ENCODE data around the gene SPTAN1. TPM values are rescaled to one million over a fixed set of nuclear protein-coding genes. Genes with fewer than 3 reads are reported as not detected.
"Not testable (repeated sequence)": the region's sequence is repeated elsewhere in the genome, so short reads cannot be mapped to it uniquely, and the experiment has no call there.

The SPTAN1 gene
- total RNA-seq, 4 donors from 2014 or later, result 189 to 307 (median 278) TPM

DNA sequence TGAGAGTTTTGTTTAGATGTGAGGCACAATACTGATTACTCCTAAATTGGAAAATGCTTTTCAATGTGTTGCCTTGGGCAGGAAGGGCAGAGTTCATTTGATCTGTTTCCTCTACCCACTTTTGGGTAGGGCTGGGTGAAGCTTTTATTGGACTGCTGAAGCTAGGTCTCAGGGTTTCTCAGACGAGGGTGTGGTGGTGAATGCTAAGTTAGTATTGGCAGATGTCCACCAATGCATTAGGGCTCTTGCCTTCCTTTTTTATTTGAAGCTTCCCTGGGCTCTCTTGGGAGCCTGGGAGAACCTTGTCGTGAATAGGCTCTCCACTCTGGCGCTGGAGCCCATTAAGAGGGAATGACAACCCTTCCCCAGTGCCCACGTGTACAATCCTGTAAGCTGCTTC lies 23.1 kb downstream of the SPTAN1 start:
- Histone ChIP-seq H3K36me3 (peaks cover 67 to 70% of the 10 kb centered on the region in 2 donors), H3K4me1 (no peaks in the 10 kb centered on the region), H3K4me3 (replicated peaks in 1 of 3) (no peak overlapping the region), H3K27ac (no peak overlapping the region), H3K9me3 (no peaks in the 10 kb centered on the region), H3K27me3 (no peaks in the 10 kb centered on the region)
- WGBS, 2 donors, result 55 to 76% methylated on average over 4 of the region's 4 CpGs
- no peak for DNase-seq
- TF ChIP-seq POLR2A (IDR thresholded peaks at IDR 0.05), result no peak
- TF ChIP-seq, protein P1, sequence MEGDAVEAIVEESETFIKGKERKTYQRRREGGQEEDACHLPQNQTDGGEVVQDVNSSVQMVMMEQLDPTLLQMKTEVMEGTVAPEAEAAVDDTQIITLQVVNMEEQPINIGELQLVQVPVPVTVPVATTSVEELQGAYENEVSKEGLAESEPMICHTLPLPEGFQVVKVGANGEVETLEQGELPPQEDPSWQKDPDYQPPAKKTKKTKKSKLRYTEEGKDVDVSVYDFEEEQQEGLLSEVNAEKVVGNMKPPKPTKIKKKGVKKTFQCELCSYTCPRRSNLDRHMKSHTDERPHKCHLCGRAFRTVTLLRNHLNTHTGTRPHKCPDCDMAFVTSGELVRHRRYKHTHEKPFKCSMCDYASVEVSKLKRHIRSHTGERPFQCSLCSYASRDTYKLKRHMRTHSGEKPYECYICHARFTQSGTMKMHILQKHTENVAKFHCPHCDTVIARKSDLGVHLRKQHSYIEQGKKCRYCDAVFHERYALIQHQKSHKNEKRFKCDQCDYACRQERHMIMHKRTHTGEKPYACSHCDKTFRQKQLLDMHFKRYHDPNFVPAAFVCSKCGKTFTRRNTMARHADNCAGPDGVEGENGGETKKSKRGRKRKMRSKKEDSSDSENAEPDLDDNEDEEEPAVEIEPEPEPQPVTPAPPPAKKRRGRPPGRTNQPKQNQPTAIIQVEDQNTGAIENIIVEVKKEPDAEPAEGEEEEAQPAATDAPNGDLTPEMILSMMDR (IDR thresholded peaks at IDR 0.05), result no peak
- intact Hi-C loops (cut with DNase I), result no loop called here

DNA sequence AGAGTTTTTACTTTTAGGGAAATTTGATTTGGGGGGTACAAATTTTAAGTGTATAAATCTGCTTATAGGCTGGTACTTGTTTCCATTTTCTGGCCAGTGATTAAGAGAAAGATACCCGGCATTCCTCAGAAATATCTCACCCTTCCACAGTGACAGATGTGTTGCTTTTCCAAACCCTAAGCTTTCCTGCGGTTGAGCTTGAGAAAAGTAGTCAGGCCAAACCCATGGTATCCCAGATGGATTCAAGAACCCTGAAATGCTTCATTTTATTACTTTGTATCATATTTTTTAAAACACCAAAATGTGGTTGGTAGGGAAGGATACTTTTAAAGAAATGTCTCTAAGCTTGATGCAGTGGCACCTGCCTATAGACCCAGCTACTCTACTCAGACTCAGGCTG lies 23.5 kb downstream of the SPTAN1 start:
- Histone ChIP-seq H3K27ac (no peak overlapping the region), H3K36me3 (peaks cover 68 to 74% of the 10 kb centered on the region in 2 donors), H3K4me3 (replicated peaks in 1 of 3) (no peak overlapping the region), H3K4me1 (no peaks in the 10 kb centered on the region), H3K9me3 (no peaks in the 10 kb centered on the region), H3K27me3 (no peaks in the 10 kb centered on the region)
- DNase-seq, result no peak
- WGBS, 2 donors, result 88 to 90% methylated on average over 2 of the region's 2 CpGs
- intact Hi-C loops (cut with DNase I), result no loop called here
- TF ChIP-seq, protein P1 (IDR thresholded peaks at IDR 0.05), result no peak
- no peak for TF ChIP-seq POLR2A (IDR thresholded peaks at IDR 0.05)

DNA sequence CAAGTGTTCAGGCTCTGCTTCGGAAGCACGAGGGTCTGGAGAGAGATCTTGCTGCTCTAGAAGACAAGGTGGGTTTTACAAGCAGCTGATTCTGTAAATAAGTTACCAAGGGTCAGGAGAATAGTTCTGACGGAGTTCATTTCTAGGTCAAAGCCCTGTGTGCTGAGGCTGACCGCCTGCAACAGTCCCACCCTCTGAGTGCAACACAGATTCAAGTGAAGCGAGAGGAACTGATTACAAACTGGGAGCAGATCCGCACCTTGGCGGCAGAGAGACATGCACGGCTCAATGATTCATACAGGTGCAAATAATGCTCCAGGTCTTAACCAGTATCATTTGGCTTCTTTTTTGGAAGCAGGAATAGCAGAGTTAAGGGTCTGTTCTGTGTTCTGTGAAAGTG lies 24.8 kb downstream of the SPTAN1 start:
- Histone ChIP-seq H3K4me1 (no peaks in the 10 kb centered on the region), H3K36me3 (peaks cover 75 to 77% of the 10 kb centered on the region in 2 donors), H3K27ac (no peak overlapping the region), H3K4me3 (replicated peaks in 1 of 3) (no peak overlapping the region), H3K9me3 (no peaks in the 10 kb centered on the region), H3K27me3 (no peaks in the 10 kb centered on the region)
- 93% methylated on average over 8 of the region's 8 CpGs for WGBS, 2 donors
- TF ChIP-seq, protein P1 (IDR thresholded peaks at IDR 0.05), result no peak
- TF ChIP-seq POLR2A (IDR thresholded peaks at IDR 0.05), result no peak
- intact Hi-C loops (cut with DNase I), result no loop called here
- DNase-seq, result no peak

DNA sequence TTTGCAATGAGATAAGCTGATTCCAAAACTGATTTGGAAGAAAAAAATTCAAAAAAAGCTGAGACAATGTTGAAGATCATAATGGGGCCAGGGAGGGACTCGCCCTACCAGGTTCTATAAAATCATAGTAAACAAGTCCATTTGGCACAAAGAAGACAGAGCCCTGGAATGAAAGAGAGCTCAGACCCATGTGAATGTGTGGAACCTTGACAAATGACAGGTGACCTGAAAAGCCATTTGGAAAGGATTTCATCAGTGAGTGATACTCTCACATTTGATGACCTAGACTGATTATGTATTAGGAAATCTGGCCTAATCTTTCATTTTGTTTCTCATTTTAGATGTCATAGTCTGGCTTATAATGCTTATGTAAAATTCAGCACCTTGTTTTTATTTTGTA lies 26.8 kb downstream of the SPTAN1 start:
- 93 to 97% methylated on average over 1 of the region's 1 CpG for whole genome bisulfite sequencing, 2 donors

DNA sequence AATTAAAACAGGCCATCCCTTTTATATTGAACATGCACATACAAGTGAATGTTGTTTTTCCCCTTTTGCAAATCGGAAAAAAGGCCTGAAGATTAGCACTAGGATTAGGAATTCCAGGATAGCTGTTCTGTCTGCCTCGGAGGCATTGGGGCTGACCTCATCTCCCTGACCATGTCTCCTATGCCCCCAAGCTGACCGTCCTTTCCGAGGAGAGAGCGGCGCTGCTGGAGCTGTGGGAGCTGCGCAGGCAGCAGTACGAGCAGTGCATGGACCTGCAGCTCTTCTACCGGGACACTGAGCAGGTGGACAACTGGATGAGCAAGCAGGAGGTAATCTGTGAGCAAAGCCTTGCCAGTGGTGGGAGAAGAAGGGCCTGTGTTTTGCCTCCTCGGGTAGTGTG lies 28.3 kb downstream of the SPTAN1 start:
- H3K36me3 ChIP-seq, result peaks cover 94 to 99% of the 10 kb centered on the region in 2 donors

More for the DNA sequence above, 26.8 kb downstream of the SPTAN1 start:
- Histone ChIP-seq H3K36me3 (peaks cover 86 to 97% of the 10 kb centered on the region in 2 donors), H3K27ac (no peak overlapping the region), H3K9me3 (no peaks in the 10 kb centered on the region), H3K4me1 (no peaks in the 10 kb centered on the region), H3K4me3 (replicated peaks in 1 of 3) (no peak overlapping the region), H3K27me3 (no peaks in the 10 kb centered on the region)
- no peak for TF ChIP-seq POLR2A (IDR thresholded peaks at IDR 0.05)
- TF ChIP-seq, protein P1 (IDR thresholded peaks at IDR 0.05), result no peak
- DNase-seq, result no peak
- intact Hi-C loops (cut with DNase I), result no loop called here

DNA sequence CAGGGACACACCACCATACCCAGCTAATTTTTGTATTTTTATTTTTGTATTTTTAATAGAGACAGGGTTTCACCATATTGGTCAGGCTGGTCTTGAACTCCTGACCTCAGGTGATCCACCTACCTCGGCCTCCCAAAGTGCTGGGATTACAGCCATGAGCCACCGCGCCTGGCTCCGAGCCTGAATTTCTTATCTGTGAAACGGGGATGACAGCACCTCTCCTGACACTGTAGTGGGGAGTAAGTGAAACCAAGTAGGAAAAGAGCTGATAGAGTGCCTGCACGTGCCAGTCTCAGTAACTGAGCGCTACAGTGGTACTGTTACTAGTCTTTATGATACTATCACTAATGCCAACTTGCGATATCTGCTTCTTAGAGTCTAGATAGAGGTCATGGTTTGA lies 32.8 kb downstream of the SPTAN1 start:
- H3K9me3 ChIP-seq; DNase-seq; H3K4me1 ChIP-seq; H3K4me3 ChIP-seq (replicated peaks in 1 of 3); intact Hi-C loops (cut with DNase I); H3K27ac ChIP-seq; H3K27me3 ChIP-seq: not testable (repeated sequence)
- WGBS, 2 donors, result 95 to 96% methylated on average over 8 of the region's 8 CpGs
- H3K36me3 ChIP-seq, result peaks cover 84 to 97% of the 10 kb centered on the region in 2 donors

More for the DNA sequence above, 28.3 kb downstream of the SPTAN1 start:
- 92 to 95% methylated on average over 10 of the region's 10 CpGs for WGBS, 2 donors
- Histone ChIP-seq H3K27me3 (no peaks in the 10 kb centered on the region), H3K27ac (no peak overlapping the region), H3K4me3 (replicated peaks in 1 of 3) (no peak overlapping the region), H3K4me1 (no peaks in the 10 kb centered on the region), H3K9me3 (no peaks in the 10 kb centered on the region)
- intact Hi-C loops (cut with DNase I), result no loop called here
- no peak for TF ChIP-seq POLR2A (IDR thresholded peaks at IDR 0.05)
- TF ChIP-seq, protein P1 (IDR thresholded peaks at IDR 0.05), result no peak
- no peak for DNase-seq

DNA sequence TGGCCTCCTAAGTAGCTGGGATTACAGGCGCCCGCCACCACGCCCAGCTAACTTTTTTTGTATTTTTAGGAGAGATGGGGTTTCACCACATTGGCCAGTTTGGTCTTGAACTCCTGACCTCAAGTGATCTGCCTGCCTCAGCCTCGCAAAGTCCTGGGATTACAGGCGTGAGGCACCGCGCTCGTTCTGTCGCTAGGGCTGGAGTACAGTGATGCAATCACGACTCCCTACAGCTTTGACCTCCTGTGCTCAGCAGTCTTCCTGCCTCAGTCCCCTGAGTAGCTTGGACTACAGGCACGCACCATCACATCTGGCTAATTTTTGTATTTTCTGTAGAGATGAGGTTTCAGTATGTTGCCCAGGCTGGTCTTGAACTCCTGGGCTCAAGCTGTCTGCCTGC lies 34.5 kb downstream of the SPTAN1 start:
- H3K27me3 ChIP-seq; DNase-seq; H3K9me3 ChIP-seq; H3K4me3 ChIP-seq (replicated peaks in 1 of 3); H3K27ac ChIP-seq; H3K4me1 ChIP-seq; intact Hi-C loops (cut with DNase I): not testable (repeated sequence)
- peaks cover 79 to 97% of the 10 kb centered on the region in 2 donors for H3K36me3 ChIP-seq
- 87 to 97% methylated on average over 11 of the region's 11 CpGs for WGBS, 2 donors
